Activated CD4-positive, CD25-positive, alpha-beta regulatory T cell treated with anti-CD3 and anti-CD28 coated beads, Interleukin-2, amount 50 U/mL, for 16 hours (primary cell): Measurements from ENCODE around the gene C11orf71.

Experiments
- DNase-seq: peaks from one replicate; pipeline ENCODE4 v3.0.0-alpha.2; 2020; ENCODE audit warnings: low read depth, low spot score

C11orf71 gene

GRCh38 chr11:114399490-114400215 lies 658 bp downstream of the C11orf71 start:
- DNase-seq, result no peak

GRCh38 chr11:114398303-114398920 lies 1.9 kb downstream of the C11orf71 start:
- no peak for DNase-seq

GRCh38 chr11:114397349-114397982 lies 2.8 kb downstream of the C11orf71 start:
- no peak for DNase-seq

- no peak for DNase-seq
These were observed 3.4 kb downstream of the C11orf71 start for GRCh38 chr11:114396916-114397315.

- no peak for DNase-seq
These were observed 4.6 kb downstream of the C11orf71 start for GRCh38 chr11:114395736-114396135.

- no peak for DNase-seq
These were observed 7.3 kb downstream of the C11orf71 start for GRCh38 chr11:114392735-114393667.

- no peak for DNase-seq
These were observed 13.8 kb downstream of the C11orf71 start for GRCh38 chr11:114386545-114386944.

- no peak for DNase-seq
These were observed 14.2 kb downstream of the C11orf71 start for GRCh38 chr11:114386131-114386530.

- DNase-seq, result no peak
These were observed 15.8 kb downstream of the C11orf71 start for GRCh38 chr11:114384487-114384886.

- DNase-seq, result no peak
These were observed 17.8 kb downstream of the C11orf71 start for GRCh38 chr11:114382509-114382908.

- DNase-seq, result no peak
These were observed 20.8 kb downstream of the C11orf71 start for GRCh38 chr11:114379394-114380069.

GRCh38 chr11:114377612-114378267 lies 22.6 kb downstream of the C11orf71 start:
- no peak for DNase-seq

- DNase-seq, result no peak
These were observed 25.3 kb downstream of the C11orf71 start for GRCh38 chr11:114375052-114375451.

GRCh38 chr11:114368918-114369680 lies 31.2 kb downstream of the C11orf71 start:
- no peak for DNase-seq

GRCh38 chr11:114367244-114367957 lies 32.9 kb downstream of the C11orf71 start:
- no peak for DNase-seq

GRCh38 chr11:114366331-114367243 lies 33.7 kb downstream of the C11orf71 start:
- no peak for DNase-seq

- no peak for DNase-seq
These were observed 37.4 kb downstream of the C11orf71 start for GRCh38 chr11:114362958-114363357.

GRCh38 chr11:114362326-114362725 lies 38.0 kb downstream of the C11orf71 start:
- DNase-seq, result no peak
